Type B pancreatic cell (in vitro differentiated cells): ENCODE data around the gene TEX19. TPM values are rescaled to one million over a fixed set of nuclear protein-coding genes. Genes with fewer than 3 reads are reported as not detected.

Experiments
- DNase-seq: peaks from one replicate; pipeline ENCODE4 v3.0.0; 2021; ENCODE audit warnings: mixed read lengths; ENCODE audit not compliant: unreplicated experiment; ENCODE audit errors: extremely low spot score
- H3K27ac Mint-ChIP-seq: 2 replicates; pipeline ENCODE4 v1.8.0; 2021; ENCODE audit warnings: mild to moderate bottlenecking, mixed read lengths
- H3K27me3 Mint-ChIP-seq: 2 replicates; pipeline ENCODE4 v1.8.0; 2021; ENCODE audit warnings: mixed read lengths
- H3K36me3 Mint-ChIP-seq: 2 replicates; pipeline ENCODE4 v1.8.0; 2021; ENCODE audit warnings: mixed read lengths
- H3K4me1 Mint-ChIP-seq: one replicate; pipeline ENCODE4 v1.8.0; 2021; ENCODE audit warnings: mixed read lengths; ENCODE audit not compliant: unreplicated experiment
- H3K4me3 Mint-ChIP-seq: 2 replicates; pipeline ENCODE4 v1.8.0; 2021; ENCODE audit warnings: mild to moderate bottlenecking, mixed read lengths
- H3K9me3 Mint-ChIP-seq: 2 replicates; pipeline ENCODE4 v1.8.0; 2021; ENCODE audit warnings: mixed read lengths
- CTCF ChIP-seq: fragments of 200-600 bp; sonication (generic); conservative IDR thresholded peaks from 2 replicates; pipeline ENCODE4 v1.5.0; 2021; ENCODE audit warnings: antibody characterized with exemption, mild to moderate bottlenecking
- total RNA-seq: library from RNA; stranded (reverse); gene quantifications from 2 replicates; pipeline ENCODE4 v1.2.1, GENCODE V29; 2021; ENCODE audit warnings: low replicate concordance

The TEX19 gene
- total RNA-seq, 1 donor from 2014 or later, result 0.14 TPM

- H3K4me1 Mint-ChIP-seq, result peaks cover 6% of the 10 kb centered on the region
- no peak overlapping the region for H3K4me3 Mint-ChIP-seq
- TF ChIP-seq CTCF, result no peak
- DNase-seq, result no peak
- H3K27ac Mint-ChIP-seq, result no peak overlapping the region
- no peaks in the 10 kb centered on the region for H3K27me3 Mint-ChIP-seq
- H3K9me3 Mint-ChIP-seq, result no peaks in the 10 kb centered on the region
- peaks cover 9% of the 10 kb centered on the region for H3K36me3 Mint-ChIP-seq
Measured at GRCh38 chr17:82396601-82397435, 37.8 kb downstream of the TEX19 start.

DNA sequence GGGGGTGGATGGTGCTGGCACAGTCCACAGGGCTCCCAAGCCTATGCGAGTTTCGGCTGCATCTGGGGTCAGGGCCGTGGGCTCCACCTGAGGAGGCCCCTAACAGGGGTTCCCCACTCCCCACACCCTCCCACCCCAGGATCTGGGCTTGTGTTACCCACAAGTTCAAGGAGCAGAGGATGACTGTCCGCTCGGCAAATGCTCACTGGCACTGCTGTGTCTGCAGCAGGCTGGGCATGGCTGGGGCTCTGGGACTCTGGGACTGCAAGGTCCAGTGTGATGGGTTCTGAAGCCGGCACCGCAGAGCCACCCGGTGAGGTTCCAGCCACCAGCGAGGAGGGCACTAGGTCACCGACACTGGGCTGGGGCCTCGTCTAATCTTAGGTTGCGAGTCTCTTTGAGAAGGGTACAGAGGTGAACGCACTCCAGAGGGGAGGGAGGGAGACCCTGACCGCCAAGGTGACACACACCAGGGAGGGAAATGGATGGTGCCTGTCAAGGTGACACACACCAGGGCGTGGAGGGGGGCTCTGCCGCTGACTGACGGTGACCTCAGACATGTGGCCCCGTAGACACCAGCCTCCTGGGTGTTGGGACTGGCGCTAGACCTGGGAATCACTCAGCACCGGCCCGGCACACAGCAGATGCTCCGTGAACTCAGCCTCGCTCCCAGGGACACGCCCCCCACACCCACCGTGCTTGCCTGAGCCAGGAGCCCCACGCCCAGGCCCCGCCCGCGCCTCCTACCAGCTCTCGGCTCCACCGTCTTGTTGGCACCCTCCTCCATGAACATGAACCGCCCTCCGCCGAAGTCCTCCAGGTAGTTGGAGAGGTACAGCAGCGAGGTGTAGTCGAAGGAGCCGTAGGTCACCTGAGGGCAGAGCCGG lies 38.6 kb downstream of the TEX19 start:
- H3K4me1 Mint-ChIP-seq, result peaks cover 6% of the 10 kb centered on the region
- peaks cover 9% of the 10 kb centered on the region for H3K36me3 Mint-ChIP-seq
- H3K27ac Mint-ChIP-seq, result no peak overlapping the region
- no peaks in the 10 kb centered on the region for H3K27me3 Mint-ChIP-seq
- no peak for TF ChIP-seq CTCF
- H3K9me3 Mint-ChIP-seq, result no peaks in the 10 kb centered on the region
- no peak for DNase-seq
- H3K4me3 Mint-ChIP-seq, result no peak overlapping the region

DNA sequence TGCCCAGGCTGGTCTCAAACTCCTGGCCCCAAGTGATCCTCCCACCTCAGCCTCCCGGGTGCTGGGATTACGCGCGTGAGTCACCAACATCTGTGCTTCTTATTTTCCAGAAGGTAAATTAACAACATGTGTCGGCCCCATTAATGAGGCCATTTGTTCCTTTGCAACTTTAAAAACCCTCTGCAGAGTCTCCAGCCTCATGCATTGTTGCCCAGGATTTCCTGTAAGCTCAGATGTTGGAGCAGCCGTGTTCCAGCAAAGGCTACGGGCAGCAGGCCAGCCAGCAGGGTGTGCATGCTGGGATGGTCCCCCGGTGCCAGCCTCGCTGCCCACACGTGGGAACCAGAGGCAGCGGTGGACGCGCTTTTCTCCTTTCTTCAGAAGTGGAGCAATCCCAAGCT lies 40.0 kb downstream of the TEX19 start:
- H3K27me3 Mint-ChIP-seq, result no peaks in the 10 kb centered on the region
- H3K27ac Mint-ChIP-seq, result no peak overlapping the region
- no peak for TF ChIP-seq CTCF
- peaks cover 10% of the 10 kb centered on the region for H3K36me3 Mint-ChIP-seq
- H3K9me3 Mint-ChIP-seq, result no peaks in the 10 kb centered on the region
- H3K4me3 Mint-ChIP-seq, result no peak overlapping the region
- no peak for DNase-seq
- peaks cover 6% of the 10 kb centered on the region for H3K4me1 Mint-ChIP-seq

GRCh38 chr17:82399601-82400101 lies 40.6 kb downstream of the TEX19 start:
- no peaks in the 10 kb centered on the region for H3K27me3 Mint-ChIP-seq

GRCh38 chr17:82400206-82400605 lies 41.2 kb downstream of the TEX19 start:
- H3K4me1 Mint-ChIP-seq, result peaks cover 6% of the 10 kb centered on the region
- DNase-seq, result no peak
- H3K36me3 Mint-ChIP-seq, result peaks cover 11% of the 10 kb centered on the region
- no peaks in the 10 kb centered on the region for H3K27me3 Mint-ChIP-seq
- H3K9me3 Mint-ChIP-seq, result no peaks in the 10 kb centered on the region
- H3K27ac Mint-ChIP-seq, result no peak overlapping the region
- TF ChIP-seq CTCF, result no peak
- no peak overlapping the region for H3K4me3 Mint-ChIP-seq

More at GRCh38 chr17:82399601-82400101, 40.6 kb downstream of the TEX19 start:
- Mint-ChIP-seq H3K27ac (no peak overlapping the region), H3K4me1 (peaks cover 6% of the 10 kb centered on the region), H3K4me3 (no peak overlapping the region), H3K9me3 (no peaks in the 10 kb centered on the region), H3K36me3 (peaks cover 10% of the 10 kb centered on the region)
- TF ChIP-seq CTCF, result no peak
- no peak for DNase-seq
